ENCODE results near the gene BNIP5.
A peak's percentile ranks its signal among the peaks of the same experiment; 100 is the strongest.

The BNIP5 gene

GRCh38 chr6:36292170-36292569 is 44.5 kb downstream of the BNIP5 start:
- H3K27me3 ChIP-seq (ENCODE audit: insufficient read depth, poor library complexity, severe bottlenecking): no peaks in the 10 kb centered on the region
- no peak overlapping the region for H3K27ac ChIP-seq (ENCODE audit: poor library complexity, severe bottlenecking)
- no peaks in the 10 kb centered on the region for H3K9me3 ChIP-seq (ENCODE audit: severe bottlenecking)
- peaks cover 20% of the 10 kb centered on the region for H3K4me1 ChIP-seq (ENCODE audit: insufficient read depth, poor library complexity, severe bottlenecking)
- no peaks in the 10 kb centered on the region for H3K36me3 ChIP-seq (ENCODE audit: low read depth)
- ATAC-seq (ENCODE audit: low read depth) (no peak), DNase-seq (ENCODE audit: low spot score) (no peak)
- H3K4me3 ChIP-seq (ENCODE audit: severe bottlenecking): no peak overlapping the region
- TF ChIP-seq, protein P1, sequence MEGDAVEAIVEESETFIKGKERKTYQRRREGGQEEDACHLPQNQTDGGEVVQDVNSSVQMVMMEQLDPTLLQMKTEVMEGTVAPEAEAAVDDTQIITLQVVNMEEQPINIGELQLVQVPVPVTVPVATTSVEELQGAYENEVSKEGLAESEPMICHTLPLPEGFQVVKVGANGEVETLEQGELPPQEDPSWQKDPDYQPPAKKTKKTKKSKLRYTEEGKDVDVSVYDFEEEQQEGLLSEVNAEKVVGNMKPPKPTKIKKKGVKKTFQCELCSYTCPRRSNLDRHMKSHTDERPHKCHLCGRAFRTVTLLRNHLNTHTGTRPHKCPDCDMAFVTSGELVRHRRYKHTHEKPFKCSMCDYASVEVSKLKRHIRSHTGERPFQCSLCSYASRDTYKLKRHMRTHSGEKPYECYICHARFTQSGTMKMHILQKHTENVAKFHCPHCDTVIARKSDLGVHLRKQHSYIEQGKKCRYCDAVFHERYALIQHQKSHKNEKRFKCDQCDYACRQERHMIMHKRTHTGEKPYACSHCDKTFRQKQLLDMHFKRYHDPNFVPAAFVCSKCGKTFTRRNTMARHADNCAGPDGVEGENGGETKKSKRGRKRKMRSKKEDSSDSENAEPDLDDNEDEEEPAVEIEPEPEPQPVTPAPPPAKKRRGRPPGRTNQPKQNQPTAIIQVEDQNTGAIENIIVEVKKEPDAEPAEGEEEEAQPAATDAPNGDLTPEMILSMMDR (IDR thresholded peaks at IDR 0.05; ENCODE audit: poor library complexity, severe bottlenecking): no peak

DNA sequence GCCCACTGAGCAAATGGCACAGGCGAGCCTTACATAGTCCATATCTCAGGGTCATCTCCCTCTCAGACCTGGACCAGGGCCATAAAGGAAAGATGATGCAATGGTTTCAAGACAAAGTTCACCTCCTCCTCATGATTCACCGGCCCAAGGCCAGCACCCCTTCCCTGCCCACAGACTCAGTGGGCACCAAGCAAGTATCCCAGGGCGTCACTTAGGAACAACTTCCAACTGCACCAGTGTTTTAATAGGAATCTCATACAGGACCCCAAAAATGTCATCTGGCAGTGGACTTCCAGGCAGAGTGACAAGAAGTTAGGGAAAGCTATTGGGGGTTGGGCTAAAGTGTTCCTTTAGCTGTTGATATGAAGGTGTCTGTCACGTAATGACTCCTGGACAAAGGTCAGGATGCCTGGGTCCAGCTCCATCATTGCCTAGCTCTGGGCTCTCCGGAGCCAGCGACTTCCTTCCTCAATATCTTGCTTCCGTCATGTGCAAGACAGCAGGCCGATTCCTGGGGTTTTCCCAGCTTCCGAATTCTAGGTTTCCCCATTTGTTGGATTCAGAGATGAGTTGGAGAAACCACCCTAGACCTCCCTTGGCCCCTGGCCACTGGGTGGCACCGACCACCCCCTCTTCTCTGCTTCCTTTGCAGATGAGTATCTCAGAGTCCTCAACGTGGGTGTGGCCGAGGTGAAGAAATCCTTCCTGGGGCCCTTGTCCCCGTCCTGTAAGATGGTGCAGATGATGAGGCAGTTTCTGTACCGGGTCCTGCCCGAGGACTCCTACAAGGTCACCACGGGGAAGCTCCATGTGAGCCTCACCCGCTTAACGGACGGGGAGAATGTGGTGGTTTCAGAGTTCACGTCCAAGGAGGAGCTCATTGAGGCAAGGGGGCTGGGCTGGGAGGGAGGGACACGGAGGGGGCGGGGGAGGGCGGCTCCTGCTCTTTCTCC is 45.7 kb downstream of the BNIP5 start:
- ATAC-seq (ENCODE audit: low read depth) (0 out of 3 replicates have a peak, but pooled peaks have one; percentile 25), DNase-seq (ENCODE audit: low spot score) (no peak)
- TF ChIP-seq, protein P1 (IDR thresholded peaks at IDR 0.05; ENCODE audit: poor library complexity, severe bottlenecking): no peak
- Histone ChIP-seq H3K27me3 (ENCODE audit: insufficient read depth, poor library complexity, severe bottlenecking) (no peaks in the 10 kb centered on the region), H3K27ac (ENCODE audit: poor library complexity, severe bottlenecking) (no peak overlapping the region), H3K36me3 (ENCODE audit: low read depth) (no peaks in the 10 kb centered on the region), H3K4me3 (ENCODE audit: severe bottlenecking) (no peak overlapping the region), H3K9me3 (ENCODE audit: severe bottlenecking) (no peaks in the 10 kb centered on the region), H3K4me1 (ENCODE audit: insufficient read depth, poor library complexity, severe bottlenecking) (peaks cover 20% of the 10 kb centered on the region)

- Histone ChIP-seq H3K27ac (ENCODE audit: poor library complexity, severe bottlenecking) (no peak overlapping the region), H3K9me3 (ENCODE audit: severe bottlenecking) (no peaks in the 10 kb centered on the region), H3K36me3 (ENCODE audit: low read depth) (no peaks in the 10 kb centered on the region), H3K27me3 (ENCODE audit: insufficient read depth, poor library complexity, severe bottlenecking) (no peaks in the 10 kb centered on the region), H3K4me1 (ENCODE audit: insufficient read depth, poor library complexity, severe bottlenecking) (peaks cover 20% of the 10 kb centered on the region), H3K4me3 (ENCODE audit: severe bottlenecking) (no peak overlapping the region)
- TF ChIP-seq, protein P1 (IDR thresholded peaks at IDR 0.05; ENCODE audit: poor library complexity, severe bottlenecking): no peak
- DNase-seq (ENCODE audit: low spot score): no peak
- ATAC-seq (ENCODE audit: low read depth): peak; percentile 74
Observed at GRCh38 chr6:36289281-36289878, 47.3 kb downstream of the BNIP5 start.

GRCh38 chr6:36286858-36287257 is 49.8 kb downstream of the BNIP5 start:
- ATAC-seq (ENCODE audit: low read depth) (no peak), DNase-seq (ENCODE audit: low spot score) (no peak)
- Histone ChIP-seq H3K36me3 (ENCODE audit: low read depth) (no peaks in the 10 kb centered on the region), H3K27ac (ENCODE audit: poor library complexity, severe bottlenecking) (no peak overlapping the region), H3K9me3 (ENCODE audit: severe bottlenecking) (no peaks in the 10 kb centered on the region), H3K4me1 (ENCODE audit: insufficient read depth, poor library complexity, severe bottlenecking) (peaks cover 20% of the 10 kb centered on the region), H3K27me3 (ENCODE audit: insufficient read depth, poor library complexity, severe bottlenecking) (peaks cover 3% of the 10 kb centered on the region), H3K4me3 (ENCODE audit: severe bottlenecking) (no peak overlapping the region)
- TF ChIP-seq, protein P1 (IDR thresholded peaks at IDR 0.05; ENCODE audit: poor library complexity, severe bottlenecking): no peak

Measured in RWPE2 (cell line).